Measurements from ENCODE around the gene RMND5B. TPM values are rescaled to one million over a fixed set of nuclear protein-coding genes. Genes with fewer than 3 reads are reported as not detected.

RMND5B gene
- total and polyA plus RNA-seq, 2 of the 13 experiments (the other 11 are each of a cell fraction or from before 2014, with no cell fraction given) = 18.6 to 20.4 TPM

- TF ChIP-seq PAXIP1 (CRISPR knock-in tag; conservative IDR thresholded peaks at IDR 0.05) (0 out of 2 replicates have a peak, but pooled peaks have one; percentile 30), THYN1 (CRISPR knock-in tag; IDR thresholded peaks at IDR 0.05; ENCODE audit: borderline replicate concordance, low read depth) (0 out of 2 replicates have a peak, but pooled peaks have one; percentile 32), ZFAT (CRISPR knock-in tag; conservative IDR thresholded peaks at IDR 0.05) (peak; percentile 78; the same call in 1 of the 2 replicates), KAT7 (CRISPR knock-in tag; IDR thresholded peaks at IDR 0.05; ENCODE audit: borderline replicate concordance) (0 out of 2 replicates have a peak, but pooled peaks have one; percentile 21), PCBP2 (optimal IDR thresholded peaks at IDR 0.05; ENCODE audit: low read depth, low read length, poor library complexity, severe bottlenecking) (no peak), ZNF879 (CRISPR knock-in tag; IDR thresholded peaks at IDR 0.05) (0 out of 2 replicates have a peak, but pooled peaks have one; percentile 25), SP1 (IDR thresholded peaks at IDR 0.05) (no peak), SP1 (CRISPR knock-in tag; IDR thresholded peaks at IDR 0.05) (peak; percentile 56; the same call in 1 of the 2 replicates), U2AF1 (optimal IDR thresholded peaks at IDR 0.05; ENCODE audit: low read depth, low read length) (no peak), ZNF17 (CRISPR knock-in tag; IDR thresholded peaks at IDR 0.05) (no peak), NCOR1 (IDR thresholded peaks at IDR 0.05; ENCODE audit: borderline replicate concordance, low read length) (no peak), AGO2 (optimal IDR thresholded peaks at IDR 0.05; ENCODE audit: low read depth, low read length) (peak; percentile 28), FOXC1 (CRISPR knock-in tag; IDR thresholded peaks at IDR 0.05; ENCODE audit: borderline replicate concordance) (no peak; the same call in 1 of the 2 replicates)
- TF ChIP-seq, protein P1, sequence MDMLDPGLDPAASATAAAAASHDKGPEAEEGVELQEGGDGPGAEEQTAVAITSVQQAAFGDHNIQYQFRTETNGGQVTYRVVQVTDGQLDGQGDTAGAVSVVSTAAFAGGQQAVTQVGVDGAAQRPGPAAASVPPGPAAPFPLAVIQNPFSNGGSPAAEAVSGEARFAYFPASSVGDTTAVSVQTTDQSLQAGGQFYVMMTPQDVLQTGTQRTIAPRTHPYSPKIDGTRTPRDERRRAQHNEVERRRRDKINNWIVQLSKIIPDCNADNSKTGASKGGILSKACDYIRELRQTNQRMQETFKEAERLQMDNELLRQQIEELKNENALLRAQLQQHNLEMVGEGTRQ (IDR thresholded peaks at IDR 0.05; ENCODE audit: low read depth, low read length) = no peak
- TF ChIP-seq, protein P1 (CRISPR knock-in tag; IDR thresholded peaks at IDR 0.05; ENCODE audit: borderline replicate concordance) = no peak
- TF ChIP-seq, protein P2, sequence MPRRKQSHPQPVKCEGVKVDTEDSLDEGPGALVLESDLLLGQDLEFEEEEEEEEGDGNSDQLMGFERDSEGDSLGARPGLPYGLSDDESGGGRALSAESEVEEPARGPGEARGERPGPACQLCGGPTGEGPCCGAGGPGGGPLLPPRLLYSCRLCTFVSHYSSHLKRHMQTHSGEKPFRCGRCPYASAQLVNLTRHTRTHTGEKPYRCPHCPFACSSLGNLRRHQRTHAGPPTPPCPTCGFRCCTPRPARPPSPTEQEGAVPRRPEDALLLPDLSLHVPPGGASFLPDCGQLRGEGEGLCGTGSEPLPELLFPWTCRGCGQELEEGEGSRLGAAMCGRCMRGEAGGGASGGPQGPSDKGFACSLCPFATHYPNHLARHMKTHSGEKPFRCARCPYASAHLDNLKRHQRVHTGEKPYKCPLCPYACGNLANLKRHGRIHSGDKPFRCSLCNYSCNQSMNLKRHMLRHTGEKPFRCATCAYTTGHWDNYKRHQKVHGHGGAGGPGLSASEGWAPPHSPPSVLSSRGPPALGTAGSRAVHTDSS (CRISPR knock-in tag; conservative IDR thresholded peaks at IDR 0.05) = 0 out of 2 replicates have a peak, but pooled peaks have one; percentile 36
- TF ChIP-seq, protein P3, sequence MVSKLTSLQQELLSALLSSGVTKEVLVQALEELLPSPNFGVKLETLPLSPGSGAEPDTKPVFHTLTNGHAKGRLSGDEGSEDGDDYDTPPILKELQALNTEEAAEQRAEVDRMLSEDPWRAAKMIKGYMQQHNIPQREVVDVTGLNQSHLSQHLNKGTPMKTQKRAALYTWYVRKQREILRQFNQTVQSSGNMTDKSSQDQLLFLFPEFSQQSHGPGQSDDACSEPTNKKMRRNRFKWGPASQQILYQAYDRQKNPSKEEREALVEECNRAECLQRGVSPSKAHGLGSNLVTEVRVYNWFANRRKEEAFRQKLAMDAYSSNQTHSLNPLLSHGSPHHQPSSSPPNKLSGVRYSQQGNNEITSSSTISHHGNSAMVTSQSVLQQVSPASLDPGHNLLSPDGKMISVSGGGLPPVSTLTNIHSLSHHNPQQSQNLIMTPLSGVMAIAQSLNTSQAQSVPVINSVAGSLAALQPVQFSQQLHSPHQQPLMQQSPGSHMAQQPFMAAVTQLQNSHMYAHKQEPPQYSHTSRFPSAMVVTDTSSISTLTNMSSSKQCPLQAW (CRISPR knock-in tag; IDR thresholded peaks at IDR 0.05) = 0 out of 2 replicates have a peak, but pooled peaks have one; percentile 39
Observed at GRCh38 chr5:178130576-178131445, at the start of gene RMND5B (continued).

Data from HepG2 (cell line).